WERI-Rb-1 (cell line): ENCODE measurements around the gene CAP1.
"Not testable (repeated sequence)": the region's sequence is repeated elsewhere in the genome, so short reads cannot be mapped to it uniquely, and the experiment has no call there.

Experiments used
- DNase-seq: peaks from one replicate; pipeline ENCODE4 v3.0.0-alpha.2; 2020
- H3K27ac ChIP-seq: fragments of 250-450 bp; sonication (Bioruptor Pico); 2 replicates; pipeline ENCODE4 v1.5.1; 2020; ENCODE audit warnings: mild to moderate bottlenecking, moderate library complexity
- H3K27me3 ChIP-seq: fragments of 250-450 bp; sonication (Bioruptor Pico); 2 replicates; pipeline ENCODE4 v1.5.1; 2021; ENCODE audit warnings: mild to moderate bottlenecking, low read depth, moderate library complexity; ENCODE audit not compliant: insufficient read depth, severe bottlenecking
- H3K36me3 ChIP-seq: fragments of 250-450 bp; sonication (Bioruptor Pico); 2 replicates; pipeline ENCODE4 v1.5.1; 2020; ENCODE audit warnings: mild to moderate bottlenecking, moderate library complexity
- H3K4me3 ChIP-seq: 2 replicates; pipeline ENCODE4 v1.5.1; 2011; ENCODE audit warnings: low read depth, mild to moderate bottlenecking, control low read depth, low read length
- H3K9me3 ChIP-seq: fragments of 250-450 bp; sonication (Bioruptor Pico); 2 replicates; pipeline ENCODE4 v1.5.1; 2021; ENCODE audit warnings: mild to moderate bottlenecking, moderate library complexity; ENCODE audit not compliant: severe bottlenecking
- CTCF ChIP-seq: IDR thresholded peaks from 2 replicates; pipeline ENCODE4 v1.5.1; 2011; ENCODE audit warnings: low read depth, mild to moderate bottlenecking, control low read depth, inconsistent platforms, low read length

Gene CAP1

GRCh38 chr1:40036574-40036973 is 4.0 kb upstream of the CAP1 start:
- no peak for TF ChIP-seq CTCF
- Histone ChIP-seq H3K27me3 (no peaks in the 10 kb centered on the region), H3K9me3 (no peaks in the 10 kb centered on the region), H3K27ac (no peak overlapping the region), H3K4me3 (no peak overlapping the region), H3K36me3 (peaks cover 3% of the 10 kb centered on the region)
- no peak for DNase-seq

- not testable (repeated sequence) for H3K27ac ChIP-seq, H3K36me3 ChIP-seq, H3K9me3 ChIP-seq, H3K4me3 ChIP-seq, DNase-seq, H3K27me3 ChIP-seq
Observed at GRCh38 chr1:40037254-40037653, 3.3 kb upstream of the CAP1 start.

GRCh38 chr1:40038697-40039096 is 1.8 kb upstream of the CAP1 start:
- peaks cover 15% of the 10 kb centered on the region for H3K36me3 ChIP-seq
- no peaks in the 10 kb centered on the region for H3K27me3 ChIP-seq
- no peak overlapping the region for H3K4me3 ChIP-seq
- H3K9me3 ChIP-seq: no peaks in the 10 kb centered on the region
- no peak for TF ChIP-seq CTCF
- no peak for DNase-seq
- no peak overlapping the region for H3K27ac ChIP-seq

- H3K27me3 ChIP-seq: no peaks in the 10 kb centered on the region
- H3K9me3 ChIP-seq: no peaks in the 10 kb centered on the region
- TF ChIP-seq CTCF: no peak
- peaks cover 15% of the 10 kb centered on the region for H3K36me3 ChIP-seq
- peak overlapping the region; percentile 91 for H3K27ac ChIP-seq
- no peak for DNase-seq
- H3K4me3 ChIP-seq: peak overlapping the region; percentile 70
Observed at GRCh38 chr1:40039245-40039756, 1.2 kb upstream of the CAP1 start.

GRCh38 chr1:40039757-40040510 is 595 bp upstream of the CAP1 start:
- peak overlapping the region; percentile 91 for H3K27ac ChIP-seq
- TF ChIP-seq CTCF: no peak
- peak; percentile 75 for DNase-seq
- peaks cover 15% of the 10 kb centered on the region for H3K36me3 ChIP-seq
- H3K9me3 ChIP-seq: no peaks in the 10 kb centered on the region
- no peaks in the 10 kb centered on the region for H3K27me3 ChIP-seq
- peak overlapping the region; percentile 70 for H3K4me3 ChIP-seq

GRCh38 chr1:40041466-40041838 is 923 bp downstream of the CAP1 start:
- no peak for TF ChIP-seq CTCF
- H3K27ac ChIP-seq: no peak overlapping the region; the same call in 1 of the 2 replicates
- no peaks in the 10 kb centered on the region for H3K9me3 ChIP-seq
- no peaks in the 10 kb centered on the region for H3K27me3 ChIP-seq
- peaks cover 15% of the 10 kb centered on the region for H3K36me3 ChIP-seq
- H3K4me3 ChIP-seq: peak overlapping the region; percentile 70
- DNase-seq: no peak
